Measurements from ENCODE around the gene RAB22A. TPM values are rescaled to one million over a fixed set of nuclear protein-coding genes. Genes with fewer than 3 reads are reported as not detected.

The RAB22A gene
- total and polyA plus RNA-seq, 9 of the 15 experiments (the other 6 are each of a cell fraction or from before 2014, with no cell fraction given) = 1.1 to 8.0 (median 6.7) TPM

DNA sequence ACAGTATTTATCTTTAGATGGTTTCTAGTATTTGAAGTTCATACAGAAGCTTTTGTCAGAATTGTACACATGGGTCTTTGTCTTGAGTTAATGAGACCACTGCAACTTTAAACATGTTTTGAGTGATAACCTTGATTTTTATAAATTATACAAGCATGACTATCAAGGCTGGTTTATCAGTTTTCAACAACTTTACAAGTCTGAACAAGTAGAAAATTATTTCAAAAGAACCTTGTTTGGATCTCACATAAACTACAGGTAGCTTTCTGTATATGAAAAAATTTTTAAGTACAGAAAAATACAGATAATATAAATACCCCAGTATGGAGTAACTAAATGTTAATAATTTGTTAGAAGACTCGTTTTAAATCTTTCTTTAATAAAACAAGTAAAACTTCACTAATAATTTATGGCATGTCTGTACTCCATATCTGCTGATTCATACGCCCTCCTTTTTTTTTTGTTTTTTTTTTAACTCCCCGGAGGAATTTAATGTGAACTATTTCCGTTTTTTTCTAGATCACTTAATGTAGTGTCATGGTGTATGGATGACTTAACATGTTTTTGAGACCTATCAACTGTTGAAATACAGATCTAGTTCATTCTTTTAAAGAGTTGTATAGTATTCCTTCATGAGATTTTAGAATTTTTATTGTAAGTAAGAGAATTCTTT is 97.8 kb downstream of the RAB22A start (continued):
- TF ChIP-seq, protein P1, sequence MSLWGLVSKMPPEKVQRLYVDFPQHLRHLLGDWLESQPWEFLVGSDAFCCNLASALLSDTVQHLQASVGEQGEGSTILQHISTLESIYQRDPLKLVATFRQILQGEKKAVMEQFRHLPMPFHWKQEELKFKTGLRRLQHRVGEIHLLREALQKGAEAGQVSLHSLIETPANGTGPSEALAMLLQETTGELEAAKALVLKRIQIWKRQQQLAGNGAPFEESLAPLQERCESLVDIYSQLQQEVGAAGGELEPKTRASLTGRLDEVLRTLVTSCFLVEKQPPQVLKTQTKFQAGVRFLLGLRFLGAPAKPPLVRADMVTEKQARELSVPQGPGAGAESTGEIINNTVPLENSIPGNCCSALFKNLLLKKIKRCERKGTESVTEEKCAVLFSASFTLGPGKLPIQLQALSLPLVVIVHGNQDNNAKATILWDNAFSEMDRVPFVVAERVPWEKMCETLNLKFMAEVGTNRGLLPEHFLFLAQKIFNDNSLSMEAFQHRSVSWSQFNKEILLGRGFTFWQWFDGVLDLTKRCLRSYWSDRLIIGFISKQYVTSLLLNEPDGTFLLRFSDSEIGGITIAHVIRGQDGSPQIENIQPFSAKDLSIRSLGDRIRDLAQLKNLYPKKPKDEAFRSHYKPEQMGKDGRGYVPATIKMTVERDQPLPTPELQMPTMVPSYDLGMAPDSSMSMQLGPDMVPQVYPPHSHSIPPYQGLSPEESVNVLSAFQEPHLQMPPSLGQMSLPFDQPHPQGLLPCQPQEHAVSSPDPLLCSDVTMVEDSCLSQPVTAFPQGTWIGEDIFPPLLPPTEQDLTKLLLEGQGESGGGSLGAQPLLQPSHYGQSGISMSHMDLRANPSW (CRISPR knock-in tag; IDR thresholded peaks at IDR 0.05) = no peak
- TF ChIP-seq CEBPG (CRISPR knock-in tag; IDR thresholded peaks at IDR 0.05) = no peak
- TF ChIP-seq CEBPG (tag; conservative IDR thresholded peaks at IDR 0.05 in 1 of 2, IDR thresholded peaks at IDR 0.05 in 1 of 2) = no peak
- TF ChIP-seq ELF4 (CRISPR knock-in tag; IDR thresholded peaks at IDR 0.05) = no peak
- TF ChIP-seq, protein P2, sequence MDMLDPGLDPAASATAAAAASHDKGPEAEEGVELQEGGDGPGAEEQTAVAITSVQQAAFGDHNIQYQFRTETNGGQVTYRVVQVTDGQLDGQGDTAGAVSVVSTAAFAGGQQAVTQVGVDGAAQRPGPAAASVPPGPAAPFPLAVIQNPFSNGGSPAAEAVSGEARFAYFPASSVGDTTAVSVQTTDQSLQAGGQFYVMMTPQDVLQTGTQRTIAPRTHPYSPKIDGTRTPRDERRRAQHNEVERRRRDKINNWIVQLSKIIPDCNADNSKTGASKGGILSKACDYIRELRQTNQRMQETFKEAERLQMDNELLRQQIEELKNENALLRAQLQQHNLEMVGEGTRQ (CRISPR knock-in tag; IDR thresholded peaks at IDR 0.05) = no peak
- TF ChIP-seq, protein P3, sequence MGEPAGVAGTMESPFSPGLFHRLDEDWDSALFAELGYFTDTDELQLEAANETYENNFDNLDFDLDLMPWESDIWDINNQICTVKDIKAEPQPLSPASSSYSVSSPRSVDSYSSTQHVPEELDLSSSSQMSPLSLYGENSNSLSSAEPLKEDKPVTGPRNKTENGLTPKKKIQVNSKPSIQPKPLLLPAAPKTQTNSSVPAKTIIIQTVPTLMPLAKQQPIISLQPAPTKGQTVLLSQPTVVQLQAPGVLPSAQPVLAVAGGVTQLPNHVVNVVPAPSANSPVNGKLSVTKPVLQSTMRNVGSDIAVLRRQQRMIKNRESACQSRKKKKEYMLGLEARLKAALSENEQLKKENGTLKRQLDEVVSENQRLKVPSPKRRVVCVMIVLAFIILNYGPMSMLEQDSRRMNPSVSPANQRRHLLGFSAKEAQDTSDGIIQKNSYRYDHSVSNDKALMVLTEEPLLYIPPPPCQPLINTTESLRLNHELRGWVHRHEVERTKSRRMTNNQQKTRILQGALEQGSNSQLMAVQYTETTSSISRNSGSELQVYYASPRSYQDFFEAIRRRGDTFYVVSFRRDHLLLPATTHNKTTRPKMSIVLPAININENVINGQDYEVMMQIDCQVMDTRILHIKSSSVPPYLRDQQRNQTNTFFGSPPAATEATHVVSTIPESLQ (CRISPR knock-in tag; IDR thresholded peaks at IDR 0.05) = no peak
- TF ChIP-seq TAF1 (IDR thresholded peaks at IDR 0.05; ENCODE audit: control insufficient read depth, extremely low read depth, insufficient read depth, low read length, severe bottlenecking) = no peak
- no peak for TF ChIP-seq TAF15 (IDR thresholded peaks at IDR 0.05; ENCODE audit: low read depth, low read length)
- no peak for TF ChIP-seq NCOA1 (IDR thresholded peaks at IDR 0.05; ENCODE audit: low read depth)
- TF ChIP-seq DPF2 (IDR thresholded peaks at IDR 0.05) = peak; percentile 67
- TF ChIP-seq STAT5A (IDR thresholded peaks at IDR 0.05; ENCODE audit: borderline replicate concordance, low read length) = no peak
- TF ChIP-seq NEUROD1 (IDR thresholded peaks at IDR 0.05; ENCODE audit: borderline replicate concordance, low read depth, low read length, partially characterized antibody) = no peak
- TF ChIP-seq NFE2 (IDR thresholded peaks at IDR 0.05; ENCODE audit: low read depth) = peak; percentile 81
- TF ChIP-seq GTF2F1 (IDR thresholded peaks at IDR 0.05; ENCODE audit: low read depth, low read length) = no peak
- TF ChIP-seq SIX5 (IDR thresholded peaks at IDR 0.05; ENCODE audit: borderline replicate concordance in 1 of 2, insufficient read depth in 1 of 2, low read depth in 1 of 2, low read length in 2 of 2) = no peak
- TF ChIP-seq YBX1 (IDR thresholded peaks at IDR 0.05) = no peak
- TF ChIP-seq FOXM1 (IDR thresholded peaks at IDR 0.05; ENCODE audit: low read depth) = no peak; the same call in 1 of the 2 replicates
- no peak for TF ChIP-seq FOXM1 (CRISPR knock-in tag; IDR thresholded peaks at IDR 0.05; ENCODE audit: low read depth)
- TF ChIP-seq, protein P4, sequence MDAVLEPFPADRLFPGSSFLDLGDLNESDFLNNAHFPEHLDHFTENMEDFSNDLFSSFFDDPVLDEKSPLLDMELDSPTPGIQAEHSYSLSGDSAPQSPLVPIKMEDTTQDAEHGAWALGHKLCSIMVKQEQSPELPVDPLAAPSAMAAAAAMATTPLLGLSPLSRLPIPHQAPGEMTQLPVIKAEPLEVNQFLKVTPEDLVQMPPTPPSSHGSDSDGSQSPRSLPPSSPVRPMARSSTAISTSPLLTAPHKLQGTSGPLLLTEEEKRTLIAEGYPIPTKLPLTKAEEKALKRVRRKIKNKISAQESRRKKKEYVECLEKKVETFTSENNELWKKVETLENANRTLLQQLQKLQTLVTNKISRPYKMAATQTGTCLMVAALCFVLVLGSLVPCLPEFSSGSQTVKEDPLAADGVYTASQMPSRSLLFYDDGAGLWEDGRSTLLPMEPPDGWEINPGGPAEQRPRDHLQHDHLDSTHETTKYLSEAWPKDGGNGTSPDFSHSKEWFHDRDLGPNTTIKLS (IDR thresholded peaks at IDR 0.05; ENCODE audit: borderline replicate concordance, low read depth) = no peak
- TF ChIP-seq NR2C1 (IDR thresholded peaks at IDR 0.05) = peak; percentile 3; the same call in 1 of the 2 replicates
- no peak for TF ChIP-seq NR2C1 (tag; IDR thresholded peaks at IDR 0.05)
